Measurements from ENCODE around the gene TRIM25.

The TRIM25 gene

GRCh38 chr17:56913867-56914580, at the start of gene TRIM25:
Gene TRIM25 (minus strand): TSS chr17:56914049. CDS start chr17:56913988, 61 bp downstream.
- peak within 1 kb of the TSS; percentile 97 for H3K4me3 ChIP-seq (ENCODE audit: low read length)
- DNase-seq (ENCODE audit: low read depth), result peak; percentile 88
- no peak for TF ChIP-seq CTCF (conservative IDR thresholded peaks at IDR 0.05; ENCODE audit: low read length)

GRCh38 chr17:56960596-56961538, 47.0 kb upstream of the TRIM25 start, which contains the start of gene COIL:
Gene COIL (minus strand): TSS chr17:56961050. CDS start chr17:56961019, 31 bp downstream.
- H3K4me3 ChIP-seq (ENCODE audit: low read length), result peak within 1 kb of the TSS; percentile 85
- DNase-seq (ENCODE audit: low read depth), result peak; percentile 89
- peak; percentile 96 for TF ChIP-seq CTCF (conservative IDR thresholded peaks at IDR 0.05; ENCODE audit: low read length)

GRCh38 chr17:56956992-56957391, 43.1 kb upstream of the TRIM25 start:
- H3K4me3 ChIP-seq (ENCODE audit: low read length), result no peak overlapping the region
- no peak for DNase-seq (ENCODE audit: low read depth)
- no peak for TF ChIP-seq CTCF (conservative IDR thresholded peaks at IDR 0.05; ENCODE audit: low read length)

- no peak for DNase-seq (ENCODE audit: low read depth)
- no peak for TF ChIP-seq CTCF (conservative IDR thresholded peaks at IDR 0.05; ENCODE audit: low read length)
- no peak overlapping the region for H3K4me3 ChIP-seq (ENCODE audit: low read length)
Observed at GRCh38 chr17:56949595-56949994, 35.7 kb upstream of the TRIM25 start.

GRCh38 chr17:56948491-56948890, 34.6 kb upstream of the TRIM25 start:
- TF ChIP-seq CTCF (conservative IDR thresholded peaks at IDR 0.05; ENCODE audit: low read length), result no peak
- H3K4me3 ChIP-seq (ENCODE audit: low read length), result no peak overlapping the region
- DNase-seq (ENCODE audit: low read depth), result peak; percentile 25

- no peak overlapping the region for H3K4me3 ChIP-seq (ENCODE audit: low read length)
- TF ChIP-seq CTCF (conservative IDR thresholded peaks at IDR 0.05; ENCODE audit: low read length), result no peak
- DNase-seq (ENCODE audit: low read depth), result no peak
Observed at GRCh38 chr17:56947741-56948140, 33.9 kb upstream of the TRIM25 start.
